Activated naive CD4-positive, alpha-beta T cell treated with Interleukin-2 at 50 U/mL for 16 hours (primary cell): ENCODE results near the gene EFCAB3.
"Not testable (repeated sequence)": the region's sequence is repeated elsewhere in the genome, so short reads cannot be mapped to it uniquely, and the experiment has no call there.

Experiments used
- DNase-seq: peaks from one replicate; pipeline ENCODE4 v3.0.0-alpha.2; 2020

EFCAB3 gene

DNA sequence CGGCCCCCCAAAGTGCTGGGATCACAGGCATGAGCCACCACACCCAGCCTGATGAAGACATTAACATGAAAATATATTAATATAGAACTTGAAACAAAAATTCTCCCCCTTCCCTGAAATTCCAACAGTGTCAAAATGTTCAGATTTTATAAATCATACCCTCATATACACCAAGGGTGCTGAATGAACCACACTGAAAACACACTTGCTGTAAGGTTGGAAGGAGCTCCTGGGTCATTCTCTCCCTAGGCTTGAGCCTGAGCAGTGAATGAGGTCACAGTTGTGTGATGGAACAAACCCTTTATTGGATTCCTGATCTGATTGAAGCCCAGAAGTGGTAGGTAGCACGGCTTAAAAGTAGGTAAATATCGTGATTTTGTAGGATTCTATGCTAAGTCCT lies at the start of gene EFCAB3:
EFCAB3 (plus strand) TSS at position 301 of the 400 bp plus-strand sequence. CDS start 2,427 bp downstream, outside the sequence.
- no peak for DNase-seq

DNA sequence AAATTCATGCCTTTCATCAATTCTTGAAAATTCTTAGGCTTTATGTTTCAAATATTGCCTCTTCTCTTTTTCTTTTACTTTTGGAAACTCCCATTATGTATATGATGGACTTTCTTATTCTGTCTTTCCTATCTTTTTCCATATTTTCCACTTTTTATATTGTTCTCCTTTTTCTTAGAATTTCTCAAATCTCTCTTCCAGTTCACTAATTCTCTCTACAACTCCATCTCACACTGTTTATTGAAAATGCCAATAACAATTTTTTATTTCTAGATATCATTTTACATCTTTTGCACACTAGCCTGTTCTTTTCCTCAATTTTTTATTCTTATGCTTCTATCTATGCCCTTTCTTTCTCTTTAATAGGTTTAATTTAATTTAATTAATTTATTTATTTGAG lies 43.8 kb upstream of the EFCAB3 start:
- DNase-seq, result no peak

- DNase-seq, result no peak
Observed at GRCh38 chr17:62343764-62344270, 36.5 kb upstream of the EFCAB3 start.

- DNase-seq, result no peak
Observed at GRCh38 chr17:62351176-62351575, 29.2 kb upstream of the EFCAB3 start.

DNA sequence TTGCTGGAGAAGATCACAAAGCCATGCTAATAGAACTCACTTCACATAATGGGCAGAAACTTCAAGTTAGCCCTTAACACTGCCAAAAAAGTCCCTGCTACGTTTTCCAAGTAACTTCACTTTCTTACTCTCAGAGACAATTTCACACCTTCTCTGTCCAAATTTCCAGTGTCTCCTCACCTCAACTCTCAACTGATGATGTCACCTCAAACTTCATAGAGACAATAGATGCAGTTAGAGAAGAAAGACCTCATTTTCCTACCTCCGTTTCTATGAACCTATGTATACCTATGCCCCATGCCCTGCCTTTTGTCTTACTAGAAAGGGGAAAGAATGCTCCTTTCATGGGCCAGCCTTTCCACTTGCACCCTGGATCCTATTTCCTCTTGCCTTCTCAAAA lies 14.2 kb upstream of the EFCAB3 start:
- no peak for DNase-seq

- no peak for DNase-seq
Observed at GRCh38 chr17:62381561-62381960, 1.2 kb downstream of the EFCAB3 start.

GRCh38 chr17:62388856-62389255 lies 8.5 kb downstream of the EFCAB3 start:
- DNase-seq, result no peak

GRCh38 chr17:62392908-62393307 lies 12.6 kb downstream of the EFCAB3 start:
- no peak for DNase-seq

- DNase-seq, result no peak
Observed at GRCh38 chr17:62398891-62399290, 18.5 kb downstream of the EFCAB3 start.

DNA sequence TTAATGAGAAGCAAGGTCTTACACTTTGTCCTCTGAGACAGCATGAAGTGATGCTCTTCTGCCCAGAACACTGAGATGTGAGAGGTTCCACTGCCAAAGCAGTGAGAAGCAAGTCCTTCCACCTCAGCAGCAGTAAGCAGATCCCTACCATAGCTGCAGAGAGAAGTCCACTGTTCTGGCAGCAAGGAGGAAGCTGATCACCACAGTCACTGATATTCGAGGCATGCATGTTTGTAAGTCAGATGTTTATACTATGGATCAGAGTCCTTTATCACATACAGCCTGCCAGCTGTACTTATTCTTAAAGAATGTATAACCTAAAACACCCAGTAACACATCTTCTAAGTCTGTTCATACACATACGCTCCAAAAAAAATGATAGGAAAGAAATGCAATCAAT lies 25.1 kb downstream of the EFCAB3 start:
- DNase-seq, result no peak

DNA sequence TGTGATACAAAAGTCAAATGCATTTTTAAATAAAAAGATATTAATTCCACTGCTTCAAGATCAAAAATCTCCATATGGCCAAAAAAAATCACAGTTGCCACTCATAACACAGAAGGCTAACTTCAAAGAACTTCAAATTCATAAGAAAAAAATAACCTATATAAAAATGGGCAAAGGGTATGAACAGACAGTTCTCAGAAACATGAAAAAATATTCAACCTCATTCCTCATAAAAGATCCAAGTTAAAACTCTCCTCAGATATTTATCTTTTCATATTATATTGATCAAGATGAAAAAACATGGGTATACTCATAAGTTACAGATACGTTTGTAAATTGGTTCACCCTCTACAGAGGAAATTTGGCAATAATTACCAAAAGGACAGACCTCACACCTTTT lies 32.7 kb downstream of the EFCAB3 start:
- DNase-seq, result not testable (repeated sequence)

DNA sequence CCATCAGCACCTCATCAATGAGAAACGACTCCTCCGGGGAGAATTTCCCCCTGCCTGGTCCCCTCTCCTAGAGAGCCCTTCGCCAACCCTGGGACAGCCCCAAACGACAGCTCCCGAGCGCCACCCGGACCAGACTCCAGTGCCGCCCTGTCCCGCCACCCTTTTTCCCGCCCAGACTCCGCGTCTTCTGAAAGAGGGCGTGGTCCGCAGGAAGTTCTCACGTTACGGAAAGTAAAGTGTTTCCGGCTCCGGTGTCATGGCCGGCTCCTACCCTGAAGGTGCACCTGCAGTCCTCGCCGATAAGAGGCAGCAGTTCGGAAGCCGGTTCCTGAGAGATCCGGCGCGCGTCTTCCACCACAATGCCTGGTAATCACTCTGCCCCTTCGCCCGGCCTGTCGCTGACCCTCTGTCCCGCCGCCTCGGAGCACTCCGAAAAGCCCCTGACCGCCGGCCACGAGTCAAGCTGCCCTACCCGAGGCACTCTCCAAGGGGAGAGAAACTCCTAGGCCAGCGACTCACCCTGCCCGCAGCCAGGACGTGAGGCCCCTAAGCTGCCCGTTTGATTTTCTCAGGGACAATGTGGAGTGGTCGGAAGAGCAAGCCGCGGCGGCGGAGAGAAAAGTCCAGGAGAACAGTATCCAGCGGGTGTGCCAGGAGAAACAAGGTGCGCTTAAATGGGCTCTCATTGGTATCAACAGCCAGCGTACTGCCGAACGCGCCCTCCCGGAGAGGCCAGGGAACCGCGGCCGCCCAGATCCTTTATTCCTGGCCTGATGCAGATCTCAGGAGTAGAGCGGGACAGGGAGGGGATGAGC lies 43.5 kb downstream of the EFCAB3 start, which contains the start of gene METTL2A:
METTL2A (plus strand) TSS at position 251 of the 815 bp plus-strand sequence; CDS start at position 257, 6 bp downstream.
- DNase-seq, result peak; percentile 89

DNA sequence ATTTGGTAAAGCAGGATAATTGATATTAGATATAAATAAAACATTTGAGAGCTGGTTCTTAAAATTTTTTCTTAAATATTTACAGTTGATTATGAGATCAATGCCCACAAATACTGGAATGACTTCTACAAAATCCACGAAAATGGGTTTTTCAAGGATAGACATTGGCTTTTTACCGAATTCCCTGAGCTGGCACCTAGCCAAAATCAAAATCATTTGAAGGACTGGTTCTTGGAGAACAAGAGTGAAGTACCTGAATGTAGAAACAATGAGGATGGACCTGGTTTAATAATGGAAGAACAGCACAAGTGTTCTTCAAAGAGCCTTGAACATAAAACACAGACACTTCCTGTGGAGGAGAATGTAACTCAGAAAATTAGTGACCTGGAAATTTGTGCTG lies 45.9 kb downstream of the EFCAB3 start:
- not testable (repeated sequence) for DNase-seq

DNA sequence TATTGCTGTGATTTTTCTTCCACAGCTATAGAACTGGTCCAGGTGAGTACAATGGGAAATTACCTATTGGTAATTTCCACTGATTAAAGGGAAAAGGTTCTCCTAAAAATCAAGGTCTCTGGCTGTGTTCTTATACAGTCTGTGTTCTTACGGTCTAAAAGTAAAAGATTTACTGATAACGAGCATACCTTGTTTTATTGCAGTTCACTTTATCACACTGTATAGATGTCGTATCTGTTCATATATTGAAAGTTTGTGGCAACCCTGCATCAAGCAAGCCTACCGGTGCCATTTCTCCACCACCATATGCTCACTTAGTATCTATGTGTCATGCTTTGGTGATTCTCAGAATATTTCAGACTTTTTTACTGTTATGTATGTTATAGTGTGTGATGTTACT lies 54.9 kb downstream of the EFCAB3 start:
- not testable (repeated sequence) for DNase-seq

- not testable (repeated sequence) for DNase-seq
Observed at GRCh38 chr17:62441181-62441580, 60.8 kb downstream of the EFCAB3 start.

- no peak for DNase-seq
Observed at GRCh38 chr17:62444063-62444462, 63.7 kb downstream of the EFCAB3 start.

DNA sequence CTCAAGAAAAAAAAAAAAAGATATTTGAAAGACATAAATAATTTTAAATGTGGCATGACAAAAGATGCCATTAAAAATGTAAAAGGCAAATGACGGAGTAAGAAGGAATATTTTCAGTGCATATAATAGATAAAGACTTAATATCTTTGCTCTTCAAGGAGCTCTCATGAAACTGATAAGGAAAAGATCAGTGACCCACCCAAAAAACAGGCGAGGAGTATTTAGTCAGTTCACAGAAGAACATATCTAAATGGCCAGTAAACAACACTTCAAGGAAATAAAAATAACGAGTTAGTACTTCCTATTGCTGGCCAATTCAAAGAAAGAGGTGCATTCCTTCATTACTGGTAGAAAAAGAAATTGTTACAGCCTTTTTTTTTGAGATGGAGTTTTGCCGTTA lies 65.4 kb downstream of the EFCAB3 start:
- not testable (repeated sequence) for DNase-seq

DNA sequence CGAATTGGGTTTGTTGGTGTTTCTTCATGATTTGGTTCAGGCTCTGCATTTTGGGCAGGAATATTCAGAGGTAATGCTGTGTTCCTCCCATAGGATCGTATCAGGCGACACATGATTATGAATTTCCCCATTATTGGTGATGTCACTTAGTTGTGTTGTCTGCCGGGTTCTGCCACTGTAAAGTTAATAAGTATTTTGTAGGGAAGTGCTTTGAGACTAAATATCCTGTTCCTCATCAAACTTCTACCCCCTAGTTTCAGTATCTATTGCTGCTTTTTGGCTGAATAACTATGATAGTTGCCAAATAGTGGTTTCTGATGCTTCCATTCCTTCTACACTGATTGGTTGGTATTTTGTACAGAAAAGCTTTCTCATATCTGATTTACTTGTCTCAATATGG lies 71.8 kb downstream of the EFCAB3 start:
- not testable (repeated sequence) for DNase-seq

DNA sequence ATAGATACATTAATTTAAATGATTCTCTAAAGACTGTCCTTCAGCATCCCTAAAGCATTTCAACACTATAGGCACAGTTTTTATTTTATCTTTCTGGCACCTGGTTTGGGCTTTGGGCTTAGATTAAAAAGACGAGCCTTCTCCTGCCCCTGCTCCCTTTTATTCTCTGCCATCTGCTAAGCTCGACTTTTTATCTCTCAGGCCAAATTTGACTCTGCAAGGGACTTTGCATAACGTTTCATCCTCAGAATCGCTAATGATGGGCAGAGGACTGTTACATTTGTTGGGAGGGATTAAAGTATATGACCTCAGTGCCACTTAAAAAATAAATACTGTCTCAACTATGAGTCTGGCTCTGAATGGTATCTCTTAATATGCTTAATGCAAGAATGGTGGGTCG lies 72.7 kb downstream of the EFCAB3 start:
- not testable (repeated sequence) for DNase-seq

- not testable (repeated sequence) for DNase-seq
Observed at GRCh38 chr17:62453656-62454055, 73.3 kb downstream of the EFCAB3 start.

DNA sequence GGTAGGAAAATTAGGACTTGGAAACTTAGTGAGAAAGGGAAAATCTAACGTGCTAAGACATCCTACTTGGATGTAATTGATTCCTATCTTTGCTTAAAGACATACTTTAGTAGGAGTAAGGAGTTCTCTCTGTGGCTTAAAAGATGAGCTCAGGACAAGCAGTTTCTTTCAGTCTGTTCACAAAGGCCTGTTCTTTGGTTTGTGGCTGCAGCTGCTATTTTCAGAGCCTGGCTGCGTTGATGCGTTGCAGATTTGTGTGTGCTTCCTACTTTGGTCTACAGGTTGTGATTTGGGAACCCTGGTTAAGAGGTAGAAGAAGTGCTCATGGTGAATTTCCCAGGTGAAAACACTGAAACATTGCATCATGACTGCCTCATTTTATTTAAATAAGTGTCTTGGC lies 73.8 kb downstream of the EFCAB3 start:
- not testable (repeated sequence) for DNase-seq

GRCh38 chr17:62456016-62456415 lies 75.7 kb downstream of the EFCAB3 start:
- DNase-seq, result no peak

DNA sequence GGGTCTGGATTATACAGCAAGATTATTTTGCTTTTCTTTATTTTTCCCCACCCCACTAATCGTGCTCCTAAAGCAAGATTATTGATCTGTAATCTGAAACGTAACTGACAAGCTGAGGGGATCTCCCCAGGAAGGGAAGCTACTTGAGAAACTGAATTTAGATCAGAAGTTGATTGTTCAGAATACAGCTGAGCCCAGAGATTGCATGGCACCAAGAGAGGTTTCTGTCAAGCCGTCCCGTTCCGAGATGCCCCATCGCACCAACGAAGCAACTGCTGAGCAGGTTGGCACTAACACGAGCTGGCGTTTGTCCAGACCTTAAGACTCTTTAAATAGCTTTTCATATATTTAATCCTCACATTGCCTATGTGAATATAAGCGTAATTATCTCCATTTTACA lies 78.1 kb downstream of the EFCAB3 start:
- DNase-seq, result not testable (repeated sequence)

- not testable (repeated sequence) for DNase-seq
Observed at GRCh38 chr17:62464422-62464821, 84.1 kb downstream of the EFCAB3 start.
